HepG2 (cell line): ENCODE results near the gene NUDT15. TPM values are rescaled to one million over a fixed set of nuclear protein-coding genes. Genes with fewer than 3 reads are reported as not detected.

ENCODE experiments used
- AHDC1 ChIP-seq: sonication (generic); formaldehyde crosslinking; IDR thresholded peaks from 2 replicates; pipeline ENCODE4 v1.5.1; 2020; ENCODE audit warnings: mild to moderate bottlenecking, missing genetic modification reagents, borderline replicate concordance
- AKAP8 ChIP-seq: sonication (generic); formaldehyde crosslinking; IDR thresholded peaks from 2 replicates; pipeline ENCODE4 v1.5.1; 2020; ENCODE audit warnings: mild to moderate bottlenecking, missing genetic modification reagents
- FOXA3 ChIP-seq: IDR thresholded peaks from 2 replicates; pipeline ENCODE4 v1.6.1; 2016; ENCODE audit warnings: missing genetic modification reagents, missing compliant biosample characterization
- HNF4A ChIP-seq: sonication (generic); formaldehyde crosslinking; IDR thresholded peaks from 2 replicates; pipeline ENCODE4 v1.4.0; 2020; ENCODE audit warnings: missing genetic modification reagents
- HOXA5 ChIP-seq: sonication (generic); formaldehyde crosslinking; IDR thresholded peaks from 2 replicates; pipeline ENCODE4 v1.4.0; 2020; ENCODE audit warnings: missing genetic modification reagents
- KMT2B ChIP-seq: IDR thresholded peaks from 2 replicates; pipeline ENCODE4 v1.6.1; 2016; ENCODE audit warnings: missing genetic modification reagents, missing compliant biosample characterization
- MAZ ChIP-seq, 2 experiments: sonication (generic) in 1 of 2; formaldehyde crosslinking in 1 of 2; IDR thresholded peaks; 2 replicates each; pipeline versions ENCODE4 v1.5.0 to v1.6.1; 2012 to 2020; ENCODE audit warnings: low read depth in 2 of 2, mild to moderate bottlenecking in 2 of 2, borderline replicate concordance in 1 of 2, improper control_type of control experiment in 1 of 2, low read length in 1 of 2, missing genetic modification reagents in 1 of 2, moderate library complexity in 1 of 2
- MNT ChIP-seq: fragments of 450-650 bp; IDR thresholded peaks from 2 replicates; pipeline ENCODE4 v1.6.1; 2016
- NCOA5 ChIP-seq: sonication (generic); formaldehyde crosslinking; IDR thresholded peaks from 2 replicates; pipeline ENCODE4 v1.4.0; 2020; ENCODE audit warnings: missing genetic modification reagents
- PRDM4 ChIP-seq: sonication (generic); formaldehyde crosslinking; IDR thresholded peaks from 2 replicates; pipeline ENCODE4 v1.9.0; 2021; ENCODE audit warnings: missing genetic modification reagents, borderline replicate concordance
- RFX1 ChIP-seq: fragments of 450-650 bp; IDR thresholded peaks from 2 replicates; pipeline ENCODE4 v1.6.1; 2017
- ZNF136 ChIP-seq: sonication (generic); formaldehyde crosslinking; IDR thresholded peaks from 2 replicates; pipeline ENCODE4 v1.8.1; 2022; ENCODE audit warnings: low read depth, mild to moderate bottlenecking, moderate library complexity, missing genetic modification reagents
- ZNF367 ChIP-seq: sonication (generic); formaldehyde crosslinking; IDR thresholded peaks from 2 replicates; pipeline ENCODE4 v1.4.0; 2020; ENCODE audit warnings: missing genetic modification reagents, borderline replicate concordance
- ZNF382 ChIP-seq: sonication (generic); formaldehyde crosslinking; IDR thresholded peaks from 2 replicates; pipeline ENCODE4 v1.5.0; 2020; ENCODE audit warnings: missing genetic modification reagents, mild to moderate bottlenecking, borderline replicate concordance
- ZNF605 ChIP-seq: sonication (generic); formaldehyde crosslinking; IDR thresholded peaks from 2 replicates; pipeline ENCODE4 v1.8.0; 2022; ENCODE audit warnings: mild to moderate bottlenecking, missing genetic modification reagents
- ZNF777 ChIP-seq: sonication (generic); formaldehyde crosslinking; IDR thresholded peaks from 2 replicates; pipeline ENCODE4 v1.4.0; 2020; ENCODE audit warnings: missing genetic modification reagents
- ZNF792 ChIP-seq: IDR thresholded peaks from 2 replicates; pipeline ENCODE4 v1.6.1; 2016
- ZNF850 ChIP-seq: sonication (generic); formaldehyde crosslinking; conservative IDR thresholded peaks from 2 replicates; pipeline ENCODE4 v1.9.0; 2021; ENCODE audit warnings: mild to moderate bottlenecking, missing genetic modification reagents
- polyA plus RNA-seq, 8 experiments: library from polyadenylated mRNA; depleted of rRNA in 3 of 8; stranded (reverse) in 7 of 8; unstranded in 1 of 8; fragments of >200 nt; fragmentation: Illumina TruSeq in 4 of 8; extraction: Trizol in 4 of 8; gene quantifications; 2 replicates each; pipeline versions ENCODE4 v1.2.1 to v1.2.3, GENCODE V29; 2011 to 2016; ENCODE audit warnings: low read depth in 4 of 8, missing spikeins in 1 of 8, mixed read lengths in 1 of 8; ENCODE audit not compliant: insufficient read depth in 1 of 8
- total RNA-seq, 5 experiments: library from RNA; depleted of rRNA; stranded (reverse); fragments of >200 nt; fragmentation: Illumina TruSeq; extraction: Trizol; gene quantifications; 2 replicates each; pipeline ENCODE4 v1.2.3, GENCODE V29; 2016; ENCODE audit warnings: low read depth in 1 of 5

NUDT15 gene
- total and polyA plus RNA-seq, 2 of the 13 experiments (the other 11 are each of a cell fraction or from before 2014, with no cell fraction given) = 21.3 to 47.3 TPM

- TF ChIP-seq MAZ (IDR thresholded peaks at IDR 0.05; ENCODE audit: borderline replicate concordance, low read depth, low read length) (no peak), MAZ (CRISPR knock-in tag; IDR thresholded peaks at IDR 0.05; ENCODE audit: low read depth) (peak; percentile 76), ZNF792 (peak; percentile 78), KMT2B (CRISPR knock-in tag) (peak; percentile 97), HOXA5 (CRISPR knock-in tag) (0 out of 2 replicates have a peak, but pooled peaks have one; percentile 58), ZNF605 (peak; percentile 89), ZNF382 (CRISPR knock-in tag) (no peak), ZNF136 (CRISPR knock-in tag) (peak; percentile 85; the same call in 1 of the 2 replicates), ZNF777 (CRISPR knock-in tag) (no peak), AHDC1 (0 out of 2 replicates have a peak, but pooled peaks have one; percentile 62), PRDM4 (no peak), NCOA5 (CRISPR knock-in tag) (no peak), ZNF367 (CRISPR knock-in tag) (no peak; the same call in 1 of the 2 replicates), ZNF850 (CRISPR knock-in tag) (0 out of 2 replicates have a peak, but pooled peaks have one; percentile 69), RFX1 (no peak), MNT (0 out of 2 replicates have a peak, but pooled peaks have one; percentile 2), FOXA3 (CRISPR knock-in tag) (peak; percentile 63), AKAP8 (CRISPR knock-in tag) (no peak), HNF4A (peak; percentile 41)
Observed at GRCh38 chr13:48094781-48095502, 57.4 kb downstream of the NUDT15 start, which contains the start of gene MED4 (continued).
